Astrocyte (in vitro differentiated cells and primary cell): ENCODE data around the gene LYL1. TPM values are rescaled to one million over a fixed set of nuclear protein-coding genes. Genes with fewer than 3 reads are reported as not detected.

ENCODE experiments used
- DNase-seq: peaks from one replicate; pipeline ENCODE4 v3.0.0-alpha.2; 2010; ENCODE audit warnings: low read depth
- FAIRE-seq: peaks from 2 replicates; lab custom pipeline; 2011; peaks lifted over from hg19 to GRCh38; lab: Jason Lieb, UNC
- H2AFZ ChIP-seq: 2 replicates; pipeline ENCODE4 v1.6.0; 2012; ENCODE audit warnings: low read depth, low read length, inconsistent platforms
- H3K27ac ChIP-seq: 2 replicates; pipeline ENCODE4 v1.5.1; 2011; ENCODE audit warnings: low read depth, low read length, inconsistent platforms
- H3K27me3 ChIP-seq: 2 replicates; pipeline ENCODE4 v1.6.0; 2011; ENCODE audit warnings: low read length, inconsistent platforms; ENCODE audit not compliant: insufficient read depth
- H3K36me3 ChIP-seq: 2 replicates; pipeline ENCODE4 v1.5.1; 2011; ENCODE audit warnings: low read length, inconsistent platforms; ENCODE audit not compliant: insufficient read depth
- H3K4me1 ChIP-seq: 2 replicates; pipeline ENCODE4 v1.5.1; 2011; ENCODE audit warnings: low read length, inconsistent platforms; ENCODE audit not compliant: insufficient read depth
- H3K4me2 ChIP-seq: 2 replicates; pipeline ENCODE4 v1.6.0; 2012; ENCODE audit warnings: low read length, inconsistent platforms
- H3K4me3 ChIP-seq: 2 replicates; pipeline ENCODE4 v1.5.1; 2011; ENCODE audit warnings: low read depth, mild to moderate bottlenecking, low read length, inconsistent platforms; ENCODE audit not compliant: insufficient read depth
- H3K79me2 ChIP-seq: 2 replicates; pipeline ENCODE4 v1.6.0; 2012; ENCODE audit warnings: mild to moderate bottlenecking, low read length, inconsistent platforms; ENCODE audit not compliant: insufficient read depth
- H3K9ac ChIP-seq: 2 replicates; pipeline ENCODE4 v1.6.0; 2012; ENCODE audit warnings: mild to moderate bottlenecking, low read length, inconsistent platforms
- H3K9me3 ChIP-seq: 2 replicates; pipeline ENCODE4 v1.5.1; 2012; ENCODE audit warnings: low read depth, mild to moderate bottlenecking, low read length, inconsistent platforms; ENCODE audit not compliant: insufficient read depth
- H4K20me1 ChIP-seq: 2 replicates; pipeline ENCODE4 v1.6.0; 2012; ENCODE audit warnings: low read length, inconsistent platforms; ENCODE audit not compliant: insufficient read depth
- H3K27ac Mint-ChIP-seq: one replicate; pipeline ENCODE4 v1.8.0; 2021; ENCODE audit warnings: mild to moderate bottlenecking, mixed read lengths; ENCODE audit not compliant: unreplicated experiment
- H3K27me3 Mint-ChIP-seq: one replicate; pipeline ENCODE4 v1.8.0; 2021; ENCODE audit warnings: low read depth, mixed read lengths; ENCODE audit not compliant: unreplicated experiment
- H3K36me3 Mint-ChIP-seq: one replicate; pipeline ENCODE4 v1.8.0; 2021; ENCODE audit warnings: low read depth, mixed read lengths; ENCODE audit not compliant: unreplicated experiment
- H3K4me1 Mint-ChIP-seq: one replicate; pipeline ENCODE4 v1.8.0; 2021; ENCODE audit warnings: low read depth, mixed read lengths; ENCODE audit not compliant: unreplicated experiment
- H3K4me3 Mint-ChIP-seq: one replicate; pipeline ENCODE4 v1.8.0; 2021; ENCODE audit warnings: mild to moderate bottlenecking, moderate library complexity, mixed read lengths; ENCODE audit not compliant: unreplicated experiment
- H3K9me3 Mint-ChIP-seq: one replicate; pipeline ENCODE4 v1.8.0; 2021; ENCODE audit warnings: mild to moderate bottlenecking, mixed read lengths; ENCODE audit not compliant: unreplicated experiment
- CTCF ChIP-seq: IDR thresholded peaks from 2 replicates; pipeline ENCODE4 v1.5.1; 2011; ENCODE audit warnings: low read depth, mild to moderate bottlenecking, inconsistent platforms, low read length, moderate library complexity; ENCODE audit not compliant: insufficient read depth
- EZH2 ChIP-seq: IDR thresholded peaks from 2 replicates; pipeline ENCODE4 v1.6.1; 2012; ENCODE audit warnings: mild to moderate bottlenecking, low read length, inconsistent platforms; ENCODE audit not compliant: insufficient read depth
- total RNA-seq: library from RNA; stranded (reverse); gene quantifications from 2 replicates; pipeline ENCODE4 v1.2.1, GENCODE V29; 2021

The LYL1 gene
- total RNA-seq, 1 donor from 2014 or later = 0.27 TPM

DNA sequence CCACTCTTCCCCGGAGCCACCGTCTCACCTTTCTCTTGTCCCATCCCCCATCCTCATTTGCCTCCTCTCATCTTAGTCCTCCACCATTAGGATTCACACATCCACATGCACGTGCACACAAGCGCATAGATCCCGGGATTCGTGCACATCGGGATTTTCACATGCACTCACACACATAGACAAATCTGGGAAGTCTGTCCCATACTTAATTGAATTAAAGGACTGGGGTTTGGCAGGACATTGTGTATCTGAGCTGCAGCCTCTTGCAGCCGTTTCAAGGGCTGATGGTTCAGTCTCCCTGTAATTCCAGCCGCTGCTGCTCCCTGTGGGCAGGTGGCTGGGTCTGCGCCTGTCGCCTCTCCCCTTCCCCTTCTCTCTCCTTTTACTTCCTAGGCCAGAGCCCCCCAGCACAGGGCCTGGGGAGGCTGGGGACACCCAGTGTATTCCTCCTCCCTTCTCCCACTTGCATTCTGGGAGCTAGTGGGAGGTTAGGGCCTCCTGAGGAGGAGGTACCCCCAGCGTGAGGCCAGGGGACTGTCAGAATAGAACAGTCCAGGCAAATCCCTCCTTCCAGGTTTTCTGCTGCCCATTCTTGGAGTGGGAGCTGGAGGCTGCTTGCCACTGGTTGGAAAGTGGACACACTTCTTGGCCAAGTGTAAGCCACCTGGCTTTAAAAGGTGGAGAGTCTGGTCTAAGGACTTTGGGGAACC is 43.6 kb downstream of the LYL1 start:
- DNase-seq = no peak

DNA sequence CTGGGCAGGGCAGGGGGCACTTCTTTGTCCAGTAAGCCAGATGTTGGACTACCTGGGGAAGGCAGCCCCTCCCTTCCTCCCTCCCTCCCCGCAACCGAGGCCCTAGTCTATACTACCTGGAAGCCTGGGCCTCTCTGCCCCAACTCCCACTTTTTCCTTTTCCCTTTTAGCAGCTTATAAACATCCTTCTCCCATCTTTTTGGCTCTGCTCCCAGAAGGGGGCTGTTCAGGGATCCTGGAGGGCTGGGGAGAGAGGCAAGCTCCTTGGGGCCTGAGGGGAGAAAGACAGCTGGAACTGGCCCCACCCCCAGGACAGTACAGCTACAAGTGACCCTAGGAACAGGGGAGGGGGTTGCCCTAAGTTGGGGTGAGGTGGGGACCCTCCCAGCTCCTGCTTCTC is 44.9 kb downstream of the LYL1 start:
- no peaks in the 10 kb centered on the region for H3K9me3 ChIP-seq
- Mint-ChIP-seq H3K27ac (peak overlapping the region; percentile 41), H3K36me3 (no peaks in the 10 kb centered on the region), H3K27me3 (peaks cover 23% of the 10 kb centered on the region), H3K4me3 (no peak overlapping the region), H3K4me1 (peaks cover 47% of the 10 kb centered on the region), H3K9me3 (no peaks in the 10 kb centered on the region)
- FAIRE-seq (no peak), DNase-seq (no peak)
- no peak for TF ChIP-seq CTCF
- no peak for TF ChIP-seq EZH2
- H3K4me3 ChIP-seq = no peak overlapping the region
- peaks cover 76% of the 10 kb centered on the region for H3K4me1 ChIP-seq
- H3K36me3 ChIP-seq = no peaks in the 10 kb centered on the region
- H3K9ac ChIP-seq = no peak overlapping the region
- H4K20me1 ChIP-seq = peaks cover 14% of the 10 kb centered on the region
- H3K4me2 ChIP-seq = no peak overlapping the region
- H3K79me2 ChIP-seq = peaks cover 69% of the 10 kb centered on the region
- H2AFZ ChIP-seq = no peak overlapping the region
- no peak overlapping the region for H3K27ac ChIP-seq
- no peaks in the 10 kb centered on the region for H3K27me3 ChIP-seq

More for the DNA sequence above, 43.6 kb downstream of the LYL1 start:
- Histone ChIP-seq H3K27me3 (no peaks in the 10 kb centered on the region), H3K9ac (no peak overlapping the region), H3K27ac (no peak overlapping the region), H4K20me1 (peaks cover 28% of the 10 kb centered on the region), H3K4me3 (no peak overlapping the region), H2AFZ (no peak overlapping the region), H3K9me3 (no peaks in the 10 kb centered on the region), H3K79me2 (peaks cover 73% of the 10 kb centered on the region), H3K4me1 (peaks cover 66% of the 10 kb centered on the region), H3K4me2 (no peak overlapping the region), H3K36me3 (no peaks in the 10 kb centered on the region)
- H3K9me3 Mint-ChIP-seq = no peaks in the 10 kb centered on the region
- peak overlapping the region; percentile 27 for H3K27ac Mint-ChIP-seq
- no peak for FAIRE-seq
- TF ChIP-seq CTCF (no peak), EZH2 (no peak)
- peaks cover 40% of the 10 kb centered on the region for H3K4me1 Mint-ChIP-seq
- no peaks in the 10 kb centered on the region for H3K36me3 Mint-ChIP-seq
- peaks cover 32% of the 10 kb centered on the region for H3K27me3 Mint-ChIP-seq
- H3K4me3 Mint-ChIP-seq = peak overlapping the region; percentile 34

- H3K4me1 ChIP-seq = peaks cover 82% of the 10 kb centered on the region
- no peaks in the 10 kb centered on the region for H3K9me3 Mint-ChIP-seq
- peaks cover 51% of the 10 kb centered on the region for H3K4me1 Mint-ChIP-seq
- TF ChIP-seq CTCF = no peak
- TF ChIP-seq EZH2 = no peak
- no peak for DNase-seq
- H3K4me3 ChIP-seq = no peak overlapping the region
- no peaks in the 10 kb centered on the region for H3K36me3 ChIP-seq
- H3K4me2 ChIP-seq = peak overlapping the region; percentile 87
- H3K9me3 ChIP-seq = no peaks in the 10 kb centered on the region
- H3K27me3 ChIP-seq = no peaks in the 10 kb centered on the region
- no peak overlapping the region for H3K27ac Mint-ChIP-seq
- peaks cover 17% of the 10 kb centered on the region for H3K27me3 Mint-ChIP-seq
- H4K20me1 ChIP-seq = peaks cover 9% of the 10 kb centered on the region
- H3K79me2 ChIP-seq = peaks cover 69% of the 10 kb centered on the region
- H3K36me3 Mint-ChIP-seq = no peaks in the 10 kb centered on the region
- no peak for FAIRE-seq
- no peak overlapping the region for H3K9ac ChIP-seq
- no peak overlapping the region for H2AFZ ChIP-seq
- no peak overlapping the region for H3K4me3 Mint-ChIP-seq
- H3K27ac ChIP-seq = no peak overlapping the region
Observed at GRCh38 chr19:13057147-13057572, 45.5 kb downstream of the LYL1 start.
